Mammary epithelial cell (primary cell): ENCODE results near the gene CHST12.

ENCODE experiments used
- EZH2 ChIP-seq: IDR thresholded peaks from 2 replicates; pipeline ENCODE4 v1.6.1; 2012; ENCODE audit warnings: low read length, inconsistent platforms, borderline replicate concordance
- TF ChIP-seq, protein P1 (sequence below), 2 donors: IDR thresholded peaks in 1 of 2; conservative IDR thresholded peaks in 1 of 2; 2 replicates each; pipeline ENCODE4 v1.5.1; 2011 to 2012; ENCODE audit warnings: inconsistent platforms in 2 of 2, low read length in 2 of 2, mild to moderate bottlenecking in 2 of 2, control low read depth in 1 of 2, low read depth in 1 of 2; ENCODE audit not compliant: insufficient read depth in 1 of 2; ENCODE audit errors: extremely low read depth in 1 of 2

DNA sequence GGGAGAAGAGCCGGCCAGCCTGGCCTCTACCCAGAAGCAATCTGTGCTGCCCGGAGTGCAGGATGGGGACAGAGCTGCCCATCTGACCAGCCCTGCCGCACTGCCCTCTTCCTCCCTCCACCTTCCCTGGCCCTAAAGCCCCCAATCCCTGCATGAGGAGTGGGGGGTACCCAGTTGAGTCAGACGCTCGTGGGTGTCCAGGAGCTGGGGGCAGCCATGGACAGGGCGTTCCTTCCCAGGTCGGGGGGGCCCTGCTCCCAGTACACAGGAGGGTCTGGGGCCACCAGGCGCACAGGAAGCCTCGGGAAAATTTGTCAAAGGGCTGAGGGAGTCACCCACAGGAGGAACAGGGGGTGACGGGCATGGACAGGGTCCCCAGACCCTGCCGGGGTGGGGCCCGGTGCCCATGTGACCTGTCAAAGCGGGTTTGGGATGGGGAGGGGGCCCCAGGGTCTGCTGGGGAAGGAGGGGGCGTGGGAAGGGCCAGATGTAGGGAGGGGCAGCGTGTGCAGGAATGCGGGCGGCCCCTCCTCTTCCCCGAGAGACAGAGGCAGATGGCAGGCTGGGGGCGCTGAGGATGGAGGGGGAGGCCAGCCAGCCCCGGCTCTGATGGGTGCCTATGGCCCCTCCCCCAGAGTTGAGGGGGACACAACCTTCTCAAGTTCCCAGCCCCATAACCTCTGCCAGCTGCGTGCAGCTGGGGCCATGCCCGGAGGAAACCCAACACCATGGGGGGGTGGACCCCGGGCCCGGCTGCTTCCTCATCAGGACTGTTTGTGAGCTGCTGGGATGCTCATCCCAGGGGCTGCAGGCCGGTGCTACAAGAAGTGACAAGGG, 94.3 kb downstream of the CHST12 start:
- TF ChIP-seq, protein P1, sequence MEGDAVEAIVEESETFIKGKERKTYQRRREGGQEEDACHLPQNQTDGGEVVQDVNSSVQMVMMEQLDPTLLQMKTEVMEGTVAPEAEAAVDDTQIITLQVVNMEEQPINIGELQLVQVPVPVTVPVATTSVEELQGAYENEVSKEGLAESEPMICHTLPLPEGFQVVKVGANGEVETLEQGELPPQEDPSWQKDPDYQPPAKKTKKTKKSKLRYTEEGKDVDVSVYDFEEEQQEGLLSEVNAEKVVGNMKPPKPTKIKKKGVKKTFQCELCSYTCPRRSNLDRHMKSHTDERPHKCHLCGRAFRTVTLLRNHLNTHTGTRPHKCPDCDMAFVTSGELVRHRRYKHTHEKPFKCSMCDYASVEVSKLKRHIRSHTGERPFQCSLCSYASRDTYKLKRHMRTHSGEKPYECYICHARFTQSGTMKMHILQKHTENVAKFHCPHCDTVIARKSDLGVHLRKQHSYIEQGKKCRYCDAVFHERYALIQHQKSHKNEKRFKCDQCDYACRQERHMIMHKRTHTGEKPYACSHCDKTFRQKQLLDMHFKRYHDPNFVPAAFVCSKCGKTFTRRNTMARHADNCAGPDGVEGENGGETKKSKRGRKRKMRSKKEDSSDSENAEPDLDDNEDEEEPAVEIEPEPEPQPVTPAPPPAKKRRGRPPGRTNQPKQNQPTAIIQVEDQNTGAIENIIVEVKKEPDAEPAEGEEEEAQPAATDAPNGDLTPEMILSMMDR (conservative IDR thresholded peaks at IDR 0.05 in 1 of 2, IDR thresholded peaks at IDR 0.05 in 1 of 2; ENCODE audit: extremely low read depth in 1 of 2, insufficient read depth in 1 of 2, low read depth in 1 of 2, low read length in 2 of 2), result no peak
- no peak for TF ChIP-seq EZH2
